Body of pancreas (tissue), 4 donors: ENCODE data around the gene TNFAIP8L1. TPM values are rescaled to one million over a fixed set of nuclear protein-coding genes. Genes with fewer than 3 reads are reported as not detected.

Experiments used
- ATAC-seq: fragments of 150-250 bp; one replicate; pipeline ENCODE4 v1.9.1; 2016
- DNase-seq, 4 donors: peaks; one replicate each; pipeline ENCODE4 v3.0.0-alpha.2; 2019
- H3K27ac ChIP-seq, 4 donors: fragments of 200-600 bp; sonication (generic); 1 replicate in 3 of 4; 2 replicates in 1 of 4; pipeline versions ENCODE4 v1.5.1 to v1.6.1; 2016 to 2019; ENCODE audit warnings: mild to moderate bottlenecking in 1 of 4, mixed read lengths in 1 of 4, moderate library complexity in 1 of 4
- H3K27me3 ChIP-seq, 2 donors: fragments of 200-600 bp; sonication (generic); one replicate each; pipeline ENCODE4 v1.6.0; 2016; ENCODE audit warnings: mild to moderate bottlenecking in 1 of 2
- H3K36me3 ChIP-seq, 2 donors: fragments of 200-600 bp; sonication (generic); replicated peaks in 1 of 2; 2 replicates each; pipeline ENCODE4 v1.5.1; 2016; ENCODE audit warnings: low read depth in 2 of 2; ENCODE audit not compliant: insufficient read depth in 1 of 2
- H3K4me1 ChIP-seq: fragments of 200-600 bp; sonication (generic); one replicate; pipeline ENCODE4 v1.6.0; 2016
- H3K4me3 ChIP-seq, 2 donors: fragments of 200-600 bp; sonication (generic); 1 replicate in 1 of 2; 2 replicates in 1 of 2; pipeline ENCODE4 v1.5.1; 2016 to 2019
- H3K9me3 ChIP-seq, 3 donors: fragments of 200-600 bp; sonication (generic); 1 replicate in 2 of 3; 2 replicates in 1 of 3; pipeline ENCODE4 v1.5.1; 2016
- POLR2A ChIP-seq, 3 donors: fragments of 450-650 bp; IDR thresholded peaks; one replicate each; pipeline ENCODE4 v1.6.1; 2016; ENCODE audit warnings: antibody characterized with exemption in 3 of 3, mild to moderate bottlenecking in 2 of 3
- WGBS, 2 donors: methylation state at CpG; one replicate each; pipeline ENCODE4 v1.1.5; 2017; 5-methylcytosine and 5-hydroxymethylcytosine counted together
- intact Hi-C: fragments of 100-400 bp; cut with DNase I; formaldehyde crosslinking; loops from one replicate; pipeline ENCODE4 v1.15.1; 2023
- total RNA-seq, 2 donors: library from RNA; depleted of rRNA; stranded (reverse); fragments of >200 nt; gene quantifications; one replicate each; pipeline ENCODE4 v1.1.0, GENCODE V29; 2016
- TF ChIP-seq, protein P1 (sequence below), 7 experiments: fragments of 450-650 bp in 4 of 7; fragments of 200-600 bp in 3 of 7; sonication (generic) in 3 of 7; IDR thresholded peaks; one replicate each; pipeline ENCODE4 v1.5.1; 2016 to 2019; ENCODE audit warnings: antibody characterized with exemption in 7 of 7

The TNFAIP8L1 gene
- 1 to 10 TPM; 3.4 to 5.3 TPM for total RNA-seq

DNA sequence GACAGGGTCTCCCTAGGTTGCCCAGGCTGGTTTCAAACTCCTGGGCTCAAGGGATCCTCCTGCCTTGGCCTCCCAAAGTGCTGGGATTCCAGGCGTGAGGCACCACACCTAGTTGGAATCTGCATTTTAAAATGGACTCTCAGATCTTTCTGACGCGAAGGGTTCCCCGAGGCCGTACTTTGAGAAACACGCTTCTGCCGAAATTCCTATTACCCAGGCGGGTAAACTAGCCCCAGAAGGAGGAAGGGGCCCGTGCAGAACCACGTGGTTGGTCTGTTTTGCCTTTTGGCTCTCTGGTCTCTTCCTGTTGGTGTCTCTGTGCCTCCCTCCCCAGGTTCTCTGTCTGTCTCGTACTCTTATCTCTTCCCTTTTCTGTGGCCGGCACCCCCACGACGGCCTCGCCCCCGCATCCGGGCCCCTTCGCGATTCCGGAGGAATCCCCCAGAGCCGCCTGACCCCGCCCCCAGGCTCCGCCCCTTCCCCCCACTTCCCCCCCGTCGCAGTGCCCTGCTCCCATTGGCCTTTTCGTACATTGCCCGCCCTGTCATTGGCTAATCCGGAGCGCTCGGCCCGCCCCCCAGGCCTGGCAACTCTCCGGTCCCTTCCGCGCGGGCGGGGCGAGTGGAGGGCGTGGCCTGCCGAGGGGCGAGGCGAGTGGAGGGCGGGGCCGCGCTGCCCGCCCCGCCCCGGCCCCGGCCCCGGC, at the start of gene TNFAIP8L1:
TSS of gene TNFAIP8L1 (plus strand) at position 689 of the 703 bp plus-strand sequence. CDS start 12,354 bp downstream, outside the sequence.
- Histone ChIP-seq H3K27ac (peak within 1 kb of the TSS in 3 of 4 donors; percentile 3 to 78 (median 58)), H3K27me3 (no peaks in the 10 kb centered on the region), H3K36me3 (no peaks in the 10 kb centered on the region), H3K9me3 (no peaks in the 10 kb centered on the region), H3K4me3 (peak within 1 kb of the TSS; percentile 54 to 56), H3K4me1 (peaks cover 34% of the 10 kb centered on the region)
- peak in 2 of 3 donors; percentile 18 to 24 for TF ChIP-seq POLR2A (IDR thresholded peaks at IDR 0.05)
- TF ChIP-seq, protein P1, sequence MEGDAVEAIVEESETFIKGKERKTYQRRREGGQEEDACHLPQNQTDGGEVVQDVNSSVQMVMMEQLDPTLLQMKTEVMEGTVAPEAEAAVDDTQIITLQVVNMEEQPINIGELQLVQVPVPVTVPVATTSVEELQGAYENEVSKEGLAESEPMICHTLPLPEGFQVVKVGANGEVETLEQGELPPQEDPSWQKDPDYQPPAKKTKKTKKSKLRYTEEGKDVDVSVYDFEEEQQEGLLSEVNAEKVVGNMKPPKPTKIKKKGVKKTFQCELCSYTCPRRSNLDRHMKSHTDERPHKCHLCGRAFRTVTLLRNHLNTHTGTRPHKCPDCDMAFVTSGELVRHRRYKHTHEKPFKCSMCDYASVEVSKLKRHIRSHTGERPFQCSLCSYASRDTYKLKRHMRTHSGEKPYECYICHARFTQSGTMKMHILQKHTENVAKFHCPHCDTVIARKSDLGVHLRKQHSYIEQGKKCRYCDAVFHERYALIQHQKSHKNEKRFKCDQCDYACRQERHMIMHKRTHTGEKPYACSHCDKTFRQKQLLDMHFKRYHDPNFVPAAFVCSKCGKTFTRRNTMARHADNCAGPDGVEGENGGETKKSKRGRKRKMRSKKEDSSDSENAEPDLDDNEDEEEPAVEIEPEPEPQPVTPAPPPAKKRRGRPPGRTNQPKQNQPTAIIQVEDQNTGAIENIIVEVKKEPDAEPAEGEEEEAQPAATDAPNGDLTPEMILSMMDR (IDR thresholded peaks at IDR 0.05): no peak
- DNase-seq (peak; percentile 96 to 98 (median 96)), ATAC-seq (peak; percentile 97)
- WGBS, 2 donors: 4% methylated on average over 19 to 46 of the region's 49 CpGs
- intact Hi-C loops: loop anchor here (10.0 kb wide), 1 partner anchor 64 kb away; no protein-coding TSS in a partner anchor

DNA sequence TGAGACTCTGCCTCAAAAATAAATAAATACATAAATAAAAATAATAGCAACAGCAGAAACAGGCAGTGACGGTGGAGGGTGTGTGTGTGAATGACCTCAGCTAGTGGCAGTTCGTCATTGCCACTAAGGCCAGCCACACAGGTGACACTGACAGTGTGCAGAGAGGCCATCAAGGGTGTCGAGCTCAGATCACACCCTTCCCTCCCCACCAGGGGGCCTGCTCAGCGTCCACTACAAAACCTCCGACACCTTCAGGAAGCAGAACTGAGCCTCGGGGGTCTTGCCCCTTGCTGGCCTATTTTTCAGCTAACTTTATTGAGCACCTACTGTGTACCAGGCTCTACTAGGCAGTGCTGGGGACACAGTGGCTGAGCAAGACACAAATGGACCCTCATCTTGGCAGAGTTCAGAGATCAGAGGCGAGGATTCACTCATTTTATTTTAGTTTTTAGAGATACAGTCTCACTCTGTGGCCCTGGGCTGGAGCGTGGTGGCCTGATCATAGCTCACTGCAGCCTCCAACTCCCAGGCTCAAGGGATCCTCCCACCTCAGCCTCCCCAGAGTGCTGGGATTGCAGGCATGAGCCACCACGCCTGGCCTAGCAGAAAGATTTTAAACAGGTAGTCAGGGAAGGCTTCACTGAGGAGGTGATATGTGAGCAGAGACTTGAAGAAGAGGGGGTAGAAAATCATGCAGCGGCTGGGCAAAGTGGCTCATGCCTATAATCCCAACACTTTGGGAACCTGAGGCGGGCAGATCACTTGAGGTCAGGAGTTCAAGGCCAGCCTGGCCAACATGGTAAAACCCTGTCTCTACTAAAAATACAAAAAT, 49.5 kb upstream of the TNFAIP8L1 start:
- Histone ChIP-seq H3K4me1 (peaks cover 2% of the 10 kb centered on the region), H3K36me3 (no peaks in the 10 kb centered on the region), H3K4me3 (no peak overlapping the region), H3K27me3 (peaks cover 0 to 7% of the 10 kb centered on the region in 2 donors), H3K9me3 (no peaks in the 10 kb centered on the region), H3K27ac (no peak overlapping the region)
- intact Hi-C loops: no loop called here
- WGBS, 2 donors: 59 to 61% methylated on average over 9 to 11 of the region's 11 CpGs
- no peak for TF ChIP-seq POLR2A (IDR thresholded peaks at IDR 0.05)
- TF ChIP-seq, protein P1 (IDR thresholded peaks at IDR 0.05): peak in 5 of 7 experiments; percentile 11 to 30 (median 23)
- peak in 1 of 4 donors; percentile 36 for DNase-seq
- ATAC-seq: no peak

DNA sequence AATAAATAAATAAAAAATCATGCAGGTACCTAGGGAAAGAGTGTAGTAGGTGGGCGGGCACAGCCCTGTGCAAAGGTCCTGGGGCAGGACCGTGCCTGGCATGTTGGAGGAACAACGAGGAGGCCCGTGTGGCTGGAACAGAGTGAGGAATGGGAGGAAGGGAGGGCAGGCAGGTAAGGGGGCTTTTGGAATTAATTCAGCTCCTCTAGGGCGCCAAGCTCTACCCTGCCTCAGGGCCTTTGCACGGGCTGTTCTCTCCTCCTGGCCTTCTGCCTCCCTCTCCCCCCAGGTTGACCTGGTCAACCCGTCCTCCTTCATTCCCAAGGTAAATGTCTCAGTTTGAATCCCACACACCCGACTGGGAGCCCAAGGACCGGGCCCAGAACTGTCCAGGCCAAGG, 48.8 kb upstream of the TNFAIP8L1 start:
- intact Hi-C loops: no loop called here
- Histone ChIP-seq H3K9me3 (no peaks in the 10 kb centered on the region), H3K27me3 (no peaks in the 10 kb centered on the region), H3K4me1 (no peaks in the 10 kb centered on the region), H3K36me3 (no peaks in the 10 kb centered on the region), H3K4me3 (no peak overlapping the region), H3K27ac (no peak overlapping the region)
- no peak for ATAC-seq
- WGBS, 2 donors: 71 to 77% methylated on average over 9 of the region's 9 CpGs
- TF ChIP-seq, protein P1 (IDR thresholded peaks at IDR 0.05): no peak
- no peak for DNase-seq

DNA sequence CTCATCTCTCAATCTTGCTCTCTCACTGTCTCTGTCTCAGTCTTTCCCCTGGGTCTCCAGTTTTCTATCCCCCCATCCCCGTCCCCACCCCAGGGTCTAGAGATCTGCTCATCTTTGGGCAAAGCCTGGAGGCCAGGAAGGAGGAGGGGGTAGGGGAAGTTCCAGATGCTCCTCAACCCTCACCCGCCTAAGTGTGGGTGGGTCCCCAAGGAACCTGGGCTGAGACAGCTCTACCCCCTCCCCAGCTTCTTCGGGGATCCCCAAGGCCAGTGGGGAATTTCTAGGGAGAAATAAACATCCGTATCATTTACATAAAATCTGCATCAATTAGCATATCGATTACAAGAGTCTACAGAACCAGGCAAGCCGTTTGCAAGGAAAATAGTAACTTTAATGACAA, 48.0 kb upstream of the TNFAIP8L1 start:
- H3K9me3 ChIP-seq: no peaks in the 10 kb centered on the region
- no peaks in the 10 kb centered on the region for H3K4me1 ChIP-seq
- no peaks in the 10 kb centered on the region for H3K36me3 ChIP-seq
- H3K27me3 ChIP-seq: no peaks in the 10 kb centered on the region
- ATAC-seq: no peak
- intact Hi-C loops: no loop called here
- no peak overlapping the region for H3K4me3 ChIP-seq
- no peak overlapping the region for H3K27ac ChIP-seq
- WGBS, 2 donors: 31 to 51% methylated on average over 6 of the region's 6 CpGs
- TF ChIP-seq, protein P1 (IDR thresholded peaks at IDR 0.05): no peak
- DNase-seq: no peak
